Calu3 (cell line): Measurements from ENCODE around the gene NCOA7. TPM values are rescaled to one million over a fixed set of nuclear protein-coding genes. Genes with fewer than 3 reads are reported as not detected.
A peak's percentile ranks its signal among the peaks of the same experiment; 100 is the strongest.

Experiments
- Bru-seq: library from RNA; stranded (reverse); fragments of 400-500 nt; gene quantifications from one replicate; lab custom pipeline; 2021; lab: Mats Ljungman, UMichigan
- BruChase-seq, 2 experiments: library from RNA; stranded (reverse); fragments of 400-500 nt; gene quantifications; one replicate each; lab custom pipeline; 2021; lab: Mats Ljungman, UMichigan
- BruUV-seq: library from RNA; stranded (reverse); fragments of 400-500 nt; replicated peaks from 2 replicates; lab custom pipeline; 2021; lab: Mats Ljungman, UMichigan
- CTCF ChIA-PET: fragments of 300-600 bp; sonication (Branson Sonifier 250); formaldehyde crosslinking; loops from one replicate; lab custom pipeline; 2022; ENCODE audit warnings: antibody characterized with exemption; lab: Charles Lee
- DNase-seq: peaks from one replicate; pipeline ENCODE4 v3.0.0; 2022
- H3K27ac Mint-ChIP-seq: one replicate; pipeline ENCODE4 v1.8.0; 2022; ENCODE audit warnings: mixed read lengths; ENCODE audit not compliant: unreplicated experiment
- H3K27me3 Mint-ChIP-seq: one replicate; pipeline ENCODE4 v1.8.0; 2022; ENCODE audit warnings: mixed read lengths; ENCODE audit not compliant: unreplicated experiment
- H3K36me3 Mint-ChIP-seq: one replicate; pipeline ENCODE4 v1.8.0; 2022; ENCODE audit warnings: mild to moderate bottlenecking, moderate library complexity, mixed read lengths; ENCODE audit not compliant: insufficient read depth, unreplicated experiment
- H3K4me1 Mint-ChIP-seq: one replicate; pipeline ENCODE4 v1.8.0; 2022; ENCODE audit warnings: mild to moderate bottlenecking, low read depth, mixed read lengths; ENCODE audit not compliant: unreplicated experiment
- H3K4me3 Mint-ChIP-seq: one replicate; pipeline ENCODE4 v1.8.0; 2022; ENCODE audit warnings: mild to moderate bottlenecking, low read depth, moderate library complexity, mixed read lengths; ENCODE audit not compliant: unreplicated experiment
- H3K9me3 Mint-ChIP-seq: one replicate; pipeline ENCODE4 v1.8.0; 2022; ENCODE audit warnings: low read depth, mixed read lengths; ENCODE audit not compliant: unreplicated experiment
- intact Hi-C: fragments of 100-400 bp; cut with micrococcal nuclease; formaldehyde crosslinking; loops from one replicate; pipeline ENCODE4 v1.10.0; 2022; ENCODE audit not compliant: unreplicated experiment
- long read RNA-seq: library from polyadenylated mRNA; stranded (forward); transcript quantifications from one replicate; pipeline ENCODE4 v2.0.0, GENCODE V29; 2022
- total RNA-seq: library from RNA; stranded (reverse); gene quantifications from 2 replicates; pipeline ENCODE4 v1.2.3, GENCODE V29; 2022
- TF ChIP-seq, protein P1 (sequence below): fragments of 200-600 bp; IDR thresholded peaks from one replicate; pipeline ENCODE4 v1.8.0; 2022; ENCODE audit warnings: antibody characterized with exemption; ENCODE audit not compliant: unreplicated experiment

NCOA7 gene, protein sequence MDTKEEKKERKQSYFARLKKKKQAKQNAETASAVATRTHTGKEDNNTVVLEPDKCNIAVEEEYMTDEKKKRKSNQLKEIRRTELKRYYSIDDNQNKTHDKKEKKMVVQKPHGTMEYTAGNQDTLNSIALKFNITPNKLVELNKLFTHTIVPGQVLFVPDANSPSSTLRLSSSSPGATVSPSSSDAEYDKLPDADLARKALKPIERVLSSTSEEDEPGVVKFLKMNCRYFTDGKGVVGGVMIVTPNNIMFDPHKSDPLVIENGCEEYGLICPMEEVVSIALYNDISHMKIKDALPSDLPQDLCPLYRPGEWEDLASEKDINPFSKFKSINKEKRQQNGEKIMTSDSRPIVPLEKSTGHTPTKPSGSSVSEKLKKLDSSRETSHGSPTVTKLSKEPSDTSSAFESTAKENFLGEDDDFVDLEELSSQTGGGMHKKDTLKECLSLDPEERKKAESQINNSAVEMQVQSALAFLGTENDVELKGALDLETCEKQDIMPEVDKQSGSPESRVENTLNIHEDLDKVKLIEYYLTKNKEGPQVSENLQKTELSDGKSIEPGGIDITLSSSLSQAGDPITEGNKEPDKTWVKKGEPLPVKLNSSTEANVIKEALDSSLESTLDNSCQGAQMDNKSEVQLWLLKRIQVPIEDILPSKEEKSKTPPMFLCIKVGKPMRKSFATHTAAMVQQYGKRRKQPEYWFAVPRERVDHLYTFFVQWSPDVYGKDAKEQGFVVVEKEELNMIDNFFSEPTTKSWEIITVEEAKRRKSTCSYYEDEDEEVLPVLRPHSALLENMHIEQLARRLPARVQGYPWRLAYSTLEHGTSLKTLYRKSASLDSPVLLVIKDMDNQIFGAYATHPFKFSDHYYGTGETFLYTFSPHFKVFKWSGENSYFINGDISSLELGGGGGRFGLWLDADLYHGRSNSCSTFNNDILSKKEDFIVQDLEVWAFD
- 97.1 and 102 TPM in 2 replicates for total RNA-seq
- Bru-seq, nascent RNA, result percentile 88 among the genes with signal in this experiment
- BruChase-seq, experiment 1, labeled RNA remaining after a 6-hour chase, result percentile 74 among the genes with signal in this experiment
- percentile 80 among the genes with signal in this experiment for BruChase-seq, experiment 2, labeled RNA remaining after a 2-hour chase
- long read RNA-seq, full-length matches to known transcripts, result 144 of 165 reads
- long read RNA-seq, partial matches to known transcripts, result 10 of 165 reads
- long read RNA-seq, other reads (novel, unspliced or antisense), result 11 of 165 reads

DNA sequence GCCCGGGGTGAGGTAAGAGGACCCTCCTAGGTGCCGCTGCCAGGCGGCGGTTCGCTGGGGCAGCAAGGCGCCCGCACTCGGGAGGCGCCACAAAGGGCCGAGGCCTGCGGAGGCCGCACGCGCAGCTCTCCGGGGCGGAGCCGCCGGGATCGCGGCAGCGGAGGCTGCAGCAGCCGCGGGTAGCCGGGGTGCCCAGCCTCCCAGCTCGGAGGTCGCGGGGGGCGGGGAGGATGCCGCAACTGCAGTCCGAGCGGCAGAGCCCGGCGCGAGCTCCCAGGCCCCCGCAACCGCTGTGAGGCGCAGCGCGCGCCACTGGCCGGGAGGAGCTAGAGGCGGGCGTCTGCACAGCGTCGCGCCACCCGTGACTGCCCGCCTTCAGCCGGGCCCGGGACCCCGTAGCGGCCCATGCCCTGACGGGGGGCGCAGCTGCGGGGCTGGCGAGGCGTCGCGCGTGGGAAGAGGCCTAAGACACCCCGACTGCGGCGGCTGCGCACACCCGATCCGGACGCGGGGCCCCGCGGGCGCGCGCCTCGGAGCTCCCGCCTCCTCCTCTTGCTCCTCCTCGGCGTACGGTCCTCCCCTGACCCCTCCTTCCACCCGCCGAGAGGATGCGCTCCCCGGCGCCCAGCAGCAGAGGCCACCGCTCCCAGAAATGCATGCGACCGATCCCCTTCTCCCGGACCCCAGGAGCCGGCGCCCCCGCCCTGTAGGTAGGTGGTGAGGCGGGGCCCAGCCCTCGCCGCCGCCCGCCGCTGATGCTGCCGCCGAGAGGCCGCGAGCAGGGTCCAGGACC, at the start of gene NCOA7:
Gene NCOA7 (plus strand): TSS at position 603 of the 793 bp plus-strand sequence. CDS start 24,395 bp downstream, outside the sequence.
- TF ChIP-seq, protein P1, sequence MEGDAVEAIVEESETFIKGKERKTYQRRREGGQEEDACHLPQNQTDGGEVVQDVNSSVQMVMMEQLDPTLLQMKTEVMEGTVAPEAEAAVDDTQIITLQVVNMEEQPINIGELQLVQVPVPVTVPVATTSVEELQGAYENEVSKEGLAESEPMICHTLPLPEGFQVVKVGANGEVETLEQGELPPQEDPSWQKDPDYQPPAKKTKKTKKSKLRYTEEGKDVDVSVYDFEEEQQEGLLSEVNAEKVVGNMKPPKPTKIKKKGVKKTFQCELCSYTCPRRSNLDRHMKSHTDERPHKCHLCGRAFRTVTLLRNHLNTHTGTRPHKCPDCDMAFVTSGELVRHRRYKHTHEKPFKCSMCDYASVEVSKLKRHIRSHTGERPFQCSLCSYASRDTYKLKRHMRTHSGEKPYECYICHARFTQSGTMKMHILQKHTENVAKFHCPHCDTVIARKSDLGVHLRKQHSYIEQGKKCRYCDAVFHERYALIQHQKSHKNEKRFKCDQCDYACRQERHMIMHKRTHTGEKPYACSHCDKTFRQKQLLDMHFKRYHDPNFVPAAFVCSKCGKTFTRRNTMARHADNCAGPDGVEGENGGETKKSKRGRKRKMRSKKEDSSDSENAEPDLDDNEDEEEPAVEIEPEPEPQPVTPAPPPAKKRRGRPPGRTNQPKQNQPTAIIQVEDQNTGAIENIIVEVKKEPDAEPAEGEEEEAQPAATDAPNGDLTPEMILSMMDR, result no peak
- H3K27ac Mint-ChIP-seq, result peak within 1 kb of the TSS; percentile 54
- H3K36me3 Mint-ChIP-seq, result peaks cover 29% of the 10 kb centered on the region
- CTCF ChIA-PET, result interaction anchor here (0.7 to 2.1 kb wide), 12 partner anchors 9 to 195 kb away, joined by 3 to 8 read pairs (median 4); partner anchors contain the start of gene HINT3
- peaks cover 23% of the 10 kb centered on the region for H3K4me1 Mint-ChIP-seq
- intact Hi-C loops, result loop anchor here (2.0 to 5.0 kb wide), 2 partner anchors 77 to 166 kb away; partner anchors contain the start of gene HINT3
- peak; percentile 68 for DNase-seq
- H3K27me3 Mint-ChIP-seq, result no peaks in the 10 kb centered on the region
- BruUV-seq, result no TSS peak
- no peaks in the 10 kb centered on the region for H3K9me3 Mint-ChIP-seq
- H3K4me3 Mint-ChIP-seq, result peak within 1 kb of the TSS; percentile 78

DNA sequence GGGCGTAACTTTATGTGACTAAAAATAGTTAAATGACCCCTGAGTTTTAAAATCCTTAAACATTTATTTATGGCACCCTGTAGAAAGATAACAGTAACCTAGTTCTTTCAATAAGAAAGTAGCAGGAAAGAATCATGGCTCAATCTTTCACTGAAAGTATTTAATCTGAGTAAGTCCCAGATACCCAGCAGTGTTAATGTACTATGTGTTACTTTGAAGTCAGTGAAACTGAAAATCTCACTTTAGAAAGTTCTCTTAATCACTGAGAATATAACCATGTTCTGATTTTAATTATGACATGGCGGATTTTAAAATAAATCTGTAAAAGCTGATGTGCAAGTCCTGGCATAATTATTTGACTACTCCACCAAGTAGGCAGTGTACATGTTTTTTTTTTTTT, 49.4 kb upstream of the NCOA7 start:
- H3K27ac Mint-ChIP-seq, result no peak overlapping the region
- intact Hi-C loops, result no loop called here
- H3K4me3 Mint-ChIP-seq, result no peak overlapping the region
- H3K36me3 Mint-ChIP-seq, result no peaks in the 10 kb centered on the region
- DNase-seq, result no peak
- no peaks in the 10 kb centered on the region for H3K4me1 Mint-ChIP-seq
- TF ChIP-seq, protein P1, result no peak
- no peaks in the 10 kb centered on the region for H3K9me3 Mint-ChIP-seq
- CTCF ChIA-PET, result no interaction called here
- BruUV-seq, result no TSS peak
- peaks cover 8% of the 10 kb centered on the region for H3K27me3 Mint-ChIP-seq

- Mint-ChIP-seq H3K4me3 (no peak overlapping the region), H3K27ac (no peak overlapping the region), H3K36me3 (no peaks in the 10 kb centered on the region), H3K9me3 (no peaks in the 10 kb centered on the region), H3K4me1 (no peaks in the 10 kb centered on the region), H3K27me3 (peaks cover 14% of the 10 kb centered on the region)
- no TSS peak for BruUV-seq
- DNase-seq, result no peak
- CTCF ChIA-PET, result interaction anchor here (0.6 kb wide), 1 partner anchor 858 kb away, joined by 3 read pairs; no protein-coding TSS in a partner anchor
- TF ChIP-seq, protein P1, result no peak
- intact Hi-C loops, result no loop called here
These were observed 48.7 kb upstream of the NCOA7 start for GRCh38 chr6:125742024-125742423.
